DLD1 (cell line): ENCODE data around the gene IQCB1.
"Not testable (repeated sequence)": the region's sequence is repeated elsewhere in the genome, so short reads cannot be mapped to it uniquely, and the experiment has no call there.

ENCODE experiments used
- in situ Hi-C: cut with HindIII; loops from 2 replicates; pipeline ENCODE4 v1.10.0; 2017; ENCODE audit warnings: low sequenced_read_pairs

The IQCB1 gene

GRCh38 chr3:121749276-121750086 is 85.4 kb downstream of the IQCB1 start, which contains the start of gene GOLGB1:
GOLGB1 (minus strand) TSS chr3:121749741; CDS start chr3:121730971, 18,770 bp downstream.
- in situ Hi-C loops, result no loop called here

- in situ Hi-C loops, result no loop called here
Measured at GRCh38 chr3:121748680-121749275, 86.1 kb downstream of the IQCB1 start.

- in situ Hi-C loops, result no loop called here
Measured at GRCh38 chr3:121747976-121748375, 86.9 kb downstream of the IQCB1 start.

- in situ Hi-C loops, result not testable (repeated sequence)
Measured at GRCh38 chr3:121743106-121743505, 91.8 kb downstream of the IQCB1 start.

- in situ Hi-C loops, result no loop called here
Measured at GRCh38 chr3:121740896-121741295, 94.0 kb downstream of the IQCB1 start.

- in situ Hi-C loops, result no loop called here
Measured at GRCh38 chr3:121739902-121740301, 95.0 kb downstream of the IQCB1 start.

- in situ Hi-C loops, result no loop called here
Measured at GRCh38 chr3:121737644-121738043, 97.2 kb downstream of the IQCB1 start.

GRCh38 chr3:121736112-121736511 is 98.7 kb downstream of the IQCB1 start:
- in situ Hi-C loops, result no loop called here

GRCh38 chr3:121735047-121735696 is 99.7 kb downstream of the IQCB1 start:
- in situ Hi-C loops, result no loop called here

GRCh38 chr3:121730940-121731687 is 103.7 kb downstream of the IQCB1 start:
- in situ Hi-C loops, result no loop called here

GRCh38 chr3:121724130-121724529 is 110.7 kb downstream of the IQCB1 start:
- in situ Hi-C loops, result no loop called here

GRCh38 chr3:121723485-121723884 is 111.4 kb downstream of the IQCB1 start:
- in situ Hi-C loops, result no loop called here

- in situ Hi-C loops, result no loop called here
Measured at GRCh38 chr3:121722411-121722810, 112.4 kb downstream of the IQCB1 start.

- in situ Hi-C loops, result no loop called here
Measured at GRCh38 chr3:121720163-121720562, 114.7 kb downstream of the IQCB1 start.
